Activated CD4-positive, alpha-beta T cell treated with anti-CD3 and anti-CD28 coated beads for 36 hours (primary cell): ENCODE data around the gene SIGLEC5. TPM values are rescaled to one million over a fixed set of nuclear protein-coding genes. Genes with fewer than 3 reads are reported as not detected.
A peak's percentile ranks its signal among the peaks of the same experiment; 100 is the strongest.
"Not testable (repeated sequence)": the region's sequence is repeated elsewhere in the genome, so short reads cannot be mapped to it uniquely, and the experiment has no call there.

ENCODE experiments used
- ATAC-seq: fragments of 200-7000 bp; cut with Tn5 transposase; one replicate; pipeline ENCODE4 v1.10.0; 2021; ENCODE audit warnings: mild to moderate bottlenecking, moderate library complexity
- CTCF ChIA-PET: fragments of 350-600 bp; sonication (Branson Sonifier 250); formaldehyde crosslinking; loops from one replicate; lab custom pipeline; 2021; ENCODE audit warnings: antibody characterized with exemption; lab: Charles Lee
- POLR2A ChIA-PET: fragments of 350-600 bp; sonication (Branson Sonifier 250); formaldehyde crosslinking; loops from one replicate; lab custom pipeline; 2021; ENCODE audit warnings: antibody characterized with exemption, inconsistent platforms; lab: Charles Lee
- DNase-seq: peaks from one replicate; pipeline ENCODE4 v3.0.0-alpha.2; 2020
- H3K27ac Mint-ChIP-seq: one replicate; pipeline ENCODE4 v1.8.0; 2021; ENCODE audit warnings: mixed read lengths
- H3K27me3 Mint-ChIP-seq: one replicate; pipeline ENCODE4 v1.8.0; 2021; ENCODE audit warnings: mixed read lengths
- H3K36me3 Mint-ChIP-seq: one replicate; pipeline ENCODE4 v1.8.0; 2021; ENCODE audit warnings: low read depth, mixed read lengths
- H3K4me1 Mint-ChIP-seq: one replicate; pipeline ENCODE4 v1.8.0; 2021; ENCODE audit warnings: mixed read lengths
- H3K4me3 Mint-ChIP-seq: one replicate; pipeline ENCODE4 v1.8.0; 2021; ENCODE audit warnings: mild to moderate bottlenecking, moderate library complexity, mixed read lengths
- H3K9me3 Mint-ChIP-seq: one replicate; pipeline ENCODE4 v1.8.0; 2021; ENCODE audit warnings: low read depth, mixed read lengths
- intact Hi-C, 2 experiments: fragments of 100-400 bp; cut with DNase I in 1 of 2; cut with micrococcal nuclease in 1 of 2; formaldehyde crosslinking; loops; one replicate each; pipeline versions ENCODE4 v1.14.2 to v1.15.1; 2022 to 2024; cut with DNase I, micrococcal nuclease
- total RNA-seq, 2 experiments: library from RNA; stranded (reverse); gene quantifications; one replicate each; pipeline ENCODE4 v1.2.3, GENCODE V29; 2021

The SIGLEC5 gene, protein sequence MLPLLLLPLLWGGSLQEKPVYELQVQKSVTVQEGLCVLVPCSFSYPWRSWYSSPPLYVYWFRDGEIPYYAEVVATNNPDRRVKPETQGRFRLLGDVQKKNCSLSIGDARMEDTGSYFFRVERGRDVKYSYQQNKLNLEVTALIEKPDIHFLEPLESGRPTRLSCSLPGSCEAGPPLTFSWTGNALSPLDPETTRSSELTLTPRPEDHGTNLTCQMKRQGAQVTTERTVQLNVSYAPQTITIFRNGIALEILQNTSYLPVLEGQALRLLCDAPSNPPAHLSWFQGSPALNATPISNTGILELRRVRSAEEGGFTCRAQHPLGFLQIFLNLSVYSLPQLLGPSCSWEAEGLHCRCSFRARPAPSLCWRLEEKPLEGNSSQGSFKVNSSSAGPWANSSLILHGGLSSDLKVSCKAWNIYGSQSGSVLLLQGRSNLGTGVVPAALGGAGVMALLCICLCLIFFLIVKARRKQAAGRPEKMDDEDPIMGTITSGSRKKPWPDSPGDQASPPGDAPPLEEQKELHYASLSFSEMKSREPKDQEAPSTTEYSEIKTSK
- total RNA-seq: not detected

DNA sequence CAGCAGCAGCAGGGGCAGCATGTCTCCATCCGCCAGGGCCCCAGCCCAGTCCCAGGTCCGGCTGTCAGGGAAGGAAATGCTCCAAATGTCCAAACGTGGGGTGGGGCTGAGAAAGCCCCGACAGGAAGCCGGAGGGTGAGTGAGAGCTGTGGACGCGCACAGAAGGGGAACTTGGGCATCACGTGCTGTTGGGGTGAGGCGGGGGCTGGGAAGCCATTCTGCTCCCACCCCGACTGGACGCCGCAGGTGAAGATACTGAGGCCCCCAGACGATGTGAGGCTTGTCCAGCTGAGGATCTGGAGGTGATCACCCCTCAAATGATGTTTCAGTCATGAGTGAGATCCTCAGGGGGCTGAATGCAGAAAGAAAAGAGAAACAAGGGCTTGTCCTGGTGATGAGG, at the start of gene SIGLEC5:
Gene SIGLEC5, minus strand, starts transcription at position 87 of the 400 bp plus-strand sequence. Its CDS starts 66 bp downstream, at position 21.
- intact Hi-C loops, H3K27ac Mint-ChIP-seq, H3K4me3 Mint-ChIP-seq, POLR2A ChIA-PET, DNase-seq, ATAC-seq, H3K9me3 Mint-ChIP-seq, H3K4me1 Mint-ChIP-seq, H3K36me3 Mint-ChIP-seq: not testable (repeated sequence)
- peaks cover 21% of the 10 kb centered on the region for H3K27me3 Mint-ChIP-seq
- CTCF ChIA-PET: interaction anchor here (0.9 to 1.2 kb wide), 2 partner anchors 10 to 22 kb away, joined by 4 to 5 read pairs; no protein-coding TSS in a partner anchor

DNA sequence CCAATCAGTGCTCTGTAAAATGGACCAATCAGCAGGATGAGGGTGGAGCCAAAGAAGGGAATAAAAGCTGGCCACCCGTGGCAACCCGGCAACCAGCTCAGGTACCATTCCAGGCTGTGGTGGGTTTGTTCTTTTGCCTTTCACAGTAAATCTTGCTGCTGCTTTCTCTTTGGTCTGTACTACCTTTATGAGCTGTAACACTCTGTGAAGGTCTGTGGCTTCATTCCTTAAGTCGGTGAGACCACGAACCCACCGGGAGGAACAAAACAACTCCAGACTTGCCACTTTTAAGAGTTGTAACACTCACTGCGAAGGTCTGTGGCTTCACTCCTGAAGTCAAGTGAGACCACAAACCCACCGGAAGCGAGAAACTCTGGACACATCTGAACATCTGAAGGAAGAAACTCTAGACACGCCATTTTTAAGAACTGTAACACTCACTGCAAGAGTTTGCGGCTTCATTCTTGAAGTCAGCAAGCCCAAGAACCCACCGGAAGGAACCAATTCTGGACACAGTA, 46.4 kb upstream of the SIGLEC5 start:
- Mint-ChIP-seq H3K9me3 (no peaks in the 10 kb centered on the region), H3K4me1 (peaks cover 10% of the 10 kb centered on the region), H3K27ac (peak overlapping the region; percentile 51), H3K36me3 (no peaks in the 10 kb centered on the region), H3K4me3 (no peak overlapping the region), H3K27me3 (peaks cover 7% of the 10 kb centered on the region)
- DNase-seq (peak; percentile 25), ATAC-seq (peak; percentile 55)
- POLR2A ChIA-PET: no interaction called here
- intact Hi-C loops: no loop called here
- CTCF ChIA-PET: interaction anchor here (0.7 to 10.1 kb wide), 10 partner anchors 8 to 239 kb away, joined by 3 to 77 read pairs (median 5); no protein-coding TSS in a partner anchor

DNA sequence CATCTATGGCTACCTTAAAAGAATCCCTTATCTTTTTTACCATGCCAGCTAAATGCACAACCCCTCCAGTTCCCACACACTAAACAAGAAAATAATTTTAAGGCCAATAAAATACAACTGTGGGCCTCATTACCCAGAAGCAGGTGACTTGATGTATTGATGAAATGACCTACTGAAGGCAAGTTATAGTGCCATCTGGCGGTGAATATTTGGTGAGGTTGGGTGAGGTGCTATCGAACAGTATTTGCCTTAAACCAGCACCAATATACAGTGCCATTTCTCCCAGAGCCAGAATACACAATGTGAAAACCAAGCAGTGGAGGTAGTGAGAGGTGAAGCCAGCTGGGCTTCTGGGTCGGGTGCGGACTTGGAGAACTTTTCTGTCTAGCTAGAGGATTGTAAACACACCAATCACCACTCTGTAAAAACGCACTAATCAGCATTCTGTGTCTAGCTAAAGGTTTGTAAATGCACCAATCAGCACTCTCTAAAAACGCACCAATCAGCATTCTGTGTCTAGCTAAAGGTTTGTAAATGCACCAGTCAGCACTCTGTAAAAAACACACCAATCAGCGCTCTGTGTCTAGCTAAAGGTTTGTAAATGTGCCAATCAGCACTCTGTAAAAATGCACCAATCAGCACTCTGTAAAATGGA, 45.8 kb upstream of the SIGLEC5 start:
- H3K27me3 Mint-ChIP-seq, H3K36me3 Mint-ChIP-seq, H3K4me3 Mint-ChIP-seq, POLR2A ChIA-PET, H3K27ac Mint-ChIP-seq, intact Hi-C loops, H3K9me3 Mint-ChIP-seq, H3K4me1 Mint-ChIP-seq: not testable (repeated sequence)
- CTCF ChIA-PET: interaction anchor here (0.7 to 10.1 kb wide), 9 partner anchors 16 to 239 kb away, joined by 3 to 77 read pairs (median 5); no protein-coding TSS in a partner anchor
- ATAC-seq: peak; percentile 53
- peak; percentile 46 for DNase-seq

DNA sequence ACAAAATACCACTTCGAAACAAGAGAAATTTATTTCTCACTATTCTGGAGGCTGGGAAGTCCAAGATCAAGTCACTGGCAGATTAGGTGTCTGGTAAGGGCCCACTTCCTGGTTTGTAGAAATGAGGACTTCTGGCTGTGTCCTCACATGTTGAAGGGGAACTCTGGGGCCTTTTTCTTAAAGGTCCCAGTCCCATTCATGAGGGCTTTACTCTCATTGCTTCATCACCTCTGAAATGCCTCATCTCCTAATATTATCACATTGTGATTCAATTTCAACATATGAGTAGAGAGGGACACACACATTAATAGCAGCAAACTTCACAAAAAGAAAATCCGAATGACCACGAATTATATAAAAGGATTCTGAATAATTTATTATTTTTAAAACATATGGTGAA, 38.0 kb upstream of the SIGLEC5 start:
- no peak for ATAC-seq
- intact Hi-C loops: loop anchor here (2.0 to 10.0 kb wide), 3 partner anchors 21 to 117 kb away; no protein-coding TSS in a partner anchor

DNA sequence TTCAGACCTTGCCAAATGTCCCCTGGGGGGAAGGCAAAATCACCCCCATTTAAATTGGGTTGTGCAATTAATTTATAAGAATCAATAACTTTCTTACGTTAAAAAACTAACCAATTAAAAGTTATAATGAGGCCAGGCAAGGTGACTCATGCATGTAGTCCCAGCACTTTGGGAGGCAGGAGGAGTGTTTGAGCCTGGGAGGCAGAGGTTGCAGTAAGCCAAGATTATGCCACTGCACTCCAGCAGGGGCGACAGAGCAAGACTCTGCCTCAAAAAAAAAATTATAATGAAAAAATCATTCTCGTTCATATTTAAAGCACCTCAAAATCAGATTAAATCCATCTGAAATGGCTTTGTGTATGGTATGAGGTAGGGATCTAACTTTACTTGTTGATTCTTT, 34.8 kb upstream of the SIGLEC5 start:
- POLR2A ChIA-PET: no interaction called here
- no peak overlapping the region for H3K27ac Mint-ChIP-seq
- intact Hi-C loops: loop anchor here in 1 of 2 experiments (10.0 kb wide), 1 partner anchor 110 kb away; no protein-coding TSS in a partner anchor
- H3K27me3 Mint-ChIP-seq: peaks cover 26% of the 10 kb centered on the region
- H3K36me3 Mint-ChIP-seq: no peaks in the 10 kb centered on the region
- CTCF ChIA-PET: no interaction called here
- no peak overlapping the region for H3K4me3 Mint-ChIP-seq
- H3K4me1 Mint-ChIP-seq: peaks cover 11% of the 10 kb centered on the region
- no peak for DNase-seq
- peaks cover 3% of the 10 kb centered on the region for H3K9me3 Mint-ChIP-seq
- no peak for ATAC-seq

More for the DNA sequence above, 38.0 kb upstream of the SIGLEC5 start:
- Mint-ChIP-seq H3K4me1 (peaks cover 11% of the 10 kb centered on the region), H3K27me3 (peaks cover 18% of the 10 kb centered on the region), H3K9me3 (peaks cover 3% of the 10 kb centered on the region), H3K27ac (no peak overlapping the region), H3K36me3 (no peaks in the 10 kb centered on the region), H3K4me3 (no peak overlapping the region)
- POLR2A ChIA-PET: no interaction called here
- no peak for DNase-seq
- CTCF ChIA-PET: interaction anchor here (1.0 to 4.5 kb wide), 3 partner anchors 9 to 110 kb away, joined by 4 to 47 read pairs (median 5); no protein-coding TSS in a partner anchor

DNA sequence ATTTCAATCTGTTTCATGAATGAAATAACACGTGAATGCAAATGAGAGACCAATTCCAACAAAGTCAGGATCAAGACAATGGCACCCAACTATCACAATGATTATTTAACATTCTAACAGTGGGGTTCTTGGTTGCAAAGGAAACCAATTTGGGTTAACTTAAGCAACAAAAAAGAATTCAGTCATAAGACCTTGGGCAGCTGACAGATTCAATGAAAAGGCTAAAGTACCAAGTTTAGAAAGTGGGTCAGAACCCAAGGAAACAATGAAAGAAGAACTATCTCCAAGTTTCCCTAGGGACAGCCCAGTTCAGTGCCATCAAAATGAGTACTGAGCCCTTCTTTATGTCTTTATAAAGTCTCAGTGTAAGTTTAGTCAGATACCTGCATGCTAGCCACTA, 33.9 kb upstream of the SIGLEC5 start:
- H3K27ac Mint-ChIP-seq: no peak overlapping the region
- POLR2A ChIA-PET: no interaction called here
- peaks cover 28% of the 10 kb centered on the region for H3K27me3 Mint-ChIP-seq
- H3K4me3 Mint-ChIP-seq: no peak overlapping the region
- CTCF ChIA-PET: interaction anchor here (7.8 kb wide), 1 partner anchor 15 kb away, joined by 77 read pairs; no protein-coding TSS in a partner anchor
- intact Hi-C loops: loop anchor here in 1 of 2 experiments (10.0 kb wide), 1 partner anchor 111 kb away; no protein-coding TSS in a partner anchor
- peaks cover 7% of the 10 kb centered on the region for H3K4me1 Mint-ChIP-seq
- DNase-seq (no peak), ATAC-seq (no peak)
- H3K36me3 Mint-ChIP-seq: no peaks in the 10 kb centered on the region
- H3K9me3 Mint-ChIP-seq: peaks cover 3% of the 10 kb centered on the region

DNA sequence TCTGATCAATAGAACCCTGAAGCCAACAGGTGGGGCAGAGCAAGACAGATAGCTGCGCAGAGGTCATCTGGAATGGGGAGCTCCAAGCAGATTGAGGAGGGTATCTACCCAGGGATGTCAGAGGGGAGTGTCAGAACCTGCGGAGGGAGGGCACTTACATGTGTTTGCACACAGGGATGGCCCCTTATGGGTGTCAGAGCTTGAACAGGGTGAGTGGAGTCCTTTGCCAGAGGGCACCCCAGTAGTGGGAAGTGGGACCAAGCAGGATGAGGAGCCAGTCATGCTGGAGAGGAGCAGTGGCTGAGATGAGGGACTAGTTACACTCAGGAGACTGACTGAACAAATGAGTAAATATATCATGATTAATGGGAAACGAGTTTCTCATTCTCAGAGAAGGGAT, 33.4 kb upstream of the SIGLEC5 start:
- CTCF ChIA-PET: interaction anchor here (0.6 to 7.8 kb wide), 2 partner anchors 16 to 1347 kb away, joined by 5 to 77 read pairs; no protein-coding TSS in a partner anchor
- Mint-ChIP-seq H3K27me3 (peaks cover 28% of the 10 kb centered on the region), H3K9me3 (peaks cover 3% of the 10 kb centered on the region), H3K36me3 (no peaks in the 10 kb centered on the region), H3K4me1 (peaks cover 2% of the 10 kb centered on the region), H3K27ac (no peak overlapping the region), H3K4me3 (no peak overlapping the region)
- intact Hi-C loops: loop anchor here in 1 of 2 experiments (10.0 kb wide), 1 partner anchor 111 kb away; no protein-coding TSS in a partner anchor
- POLR2A ChIA-PET: no interaction called here
- DNase-seq (no peak), ATAC-seq (no peak)

DNA sequence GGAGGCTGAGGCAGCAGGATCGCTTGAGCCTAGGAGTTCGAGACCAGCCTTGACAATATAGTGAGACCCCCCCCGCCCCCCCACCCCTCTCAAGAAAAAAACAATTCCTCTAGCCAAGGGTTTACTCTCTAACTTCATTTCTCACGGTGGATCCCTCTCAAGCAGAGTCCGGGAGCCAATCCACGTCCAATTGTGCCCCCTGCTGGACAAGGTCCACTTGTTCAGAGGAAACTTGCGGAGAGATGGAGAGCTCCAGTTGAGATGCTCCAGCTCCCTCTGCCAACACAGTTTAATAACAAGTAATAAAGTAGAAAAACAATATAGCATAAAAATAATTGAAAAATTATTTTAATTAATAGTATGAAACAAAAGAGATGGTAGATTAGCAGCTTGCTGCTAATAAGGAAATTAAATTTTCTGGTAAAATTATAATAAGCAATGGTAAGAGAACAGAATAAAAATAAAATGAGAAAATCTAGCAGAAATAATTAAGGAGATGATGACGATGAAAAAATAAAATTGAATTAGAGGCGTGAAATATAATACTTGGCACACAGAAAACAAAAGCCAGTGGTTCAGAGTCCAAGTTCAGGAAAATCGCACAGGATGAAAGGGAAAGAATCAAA, 30.9 kb upstream of the SIGLEC5 start:
- Mint-ChIP-seq H3K4me3 (no peak overlapping the region), H3K4me1 (peaks cover 5% of the 10 kb centered on the region), H3K27me3 (peaks cover 28% of the 10 kb centered on the region), H3K36me3 (no peaks in the 10 kb centered on the region), H3K27ac (no peak overlapping the region), H3K9me3 (peaks cover 3% of the 10 kb centered on the region)
- intact Hi-C loops: loop anchor here (2.0 to 10.0 kb wide), 2 partner anchors 114 to 502 kb away; no protein-coding TSS in a partner anchor
- ChIA-PET CTCF (interaction anchor here (0.6 to 7.8 kb wide), 28 partner anchors 9 to 498 kb away, joined by 3 to 77 read pairs (median 4); partner anchors contain the start of genes CEACAM18 and ETFB), POLR2A (no interaction called here)
- peak; percentile 86 for DNase-seq
- ATAC-seq: peak; percentile 66

DNA sequence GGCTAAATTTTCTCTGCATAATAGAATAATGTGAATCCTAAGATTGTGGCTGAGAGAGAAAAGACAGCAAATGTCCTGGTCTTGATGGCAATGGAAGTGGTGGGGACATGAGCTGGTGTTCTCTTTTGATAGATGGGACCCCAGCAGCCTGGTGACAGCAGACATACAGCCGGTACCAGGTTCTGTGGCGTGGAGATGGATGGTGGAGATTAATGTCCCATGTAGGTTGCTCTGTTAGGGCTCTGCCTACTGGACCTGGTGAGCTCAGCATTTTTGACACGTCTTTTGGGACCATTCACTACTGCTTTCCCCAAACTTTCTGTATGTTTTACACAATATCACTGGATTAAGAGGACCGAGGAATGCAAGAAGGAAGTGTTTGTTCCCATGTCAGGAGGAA, 24.6 kb upstream of the SIGLEC5 start:
- Mint-ChIP-seq H3K4me1 (peaks cover 5% of the 10 kb centered on the region), H3K27me3 (peaks cover 26% of the 10 kb centered on the region), H3K4me3 (no peak overlapping the region), H3K9me3 (no peaks in the 10 kb centered on the region), H3K36me3 (no peaks in the 10 kb centered on the region), H3K27ac (no peak overlapping the region)
- DNase-seq (no peak), ATAC-seq (no peak)
- POLR2A ChIA-PET: no interaction called here
- CTCF ChIA-PET: interaction anchor here (1.1 to 2.1 kb wide), 5 partner anchors 11 to 257 kb away, joined by 3 to 12 read pairs (median 3); no protein-coding TSS in a partner anchor
- intact Hi-C loops: loop anchor here in 1 of 2 experiments (5.0 kb wide), 2 partner anchors 47 to 142 kb away; no protein-coding TSS in a partner anchor

DNA sequence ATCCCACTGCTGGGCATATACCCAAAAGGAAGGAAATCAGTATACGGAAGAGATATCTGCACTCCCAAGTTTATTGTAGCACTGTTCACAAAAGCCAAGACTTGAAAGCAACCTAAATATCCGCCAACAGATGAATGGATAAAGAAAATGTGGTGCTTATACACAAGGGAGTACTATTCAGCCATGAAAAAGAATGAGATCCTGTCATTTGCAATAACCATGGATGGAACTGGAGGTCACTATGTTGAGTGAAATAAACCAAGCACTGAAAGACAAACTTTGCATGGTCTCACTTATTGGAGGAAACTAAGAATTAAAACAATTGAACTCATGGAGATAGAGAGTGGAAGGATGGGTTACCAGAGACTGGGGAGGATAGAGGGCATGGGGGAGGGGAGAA, 23.0 kb upstream of the SIGLEC5 start:
- POLR2A ChIA-PET: no interaction called here
- Mint-ChIP-seq H3K4me3 (no peak overlapping the region), H3K27ac (no peak overlapping the region), H3K4me1 (peaks cover 5% of the 10 kb centered on the region), H3K36me3 (no peaks in the 10 kb centered on the region), H3K27me3 (peaks cover 28% of the 10 kb centered on the region), H3K9me3 (no peaks in the 10 kb centered on the region)
- intact Hi-C loops: no loop called here
- no peak for DNase-seq
- CTCF ChIA-PET: interaction anchor here (0.6 to 2.1 kb wide), 5 partner anchors 11 to 180 kb away, joined by 3 to 12 read pairs (median 4); no protein-coding TSS in a partner anchor
- no peak for ATAC-seq
